ENCODE measurements around the gene BNIPL. TPM values are rescaled to one million over a fixed set of nuclear protein-coding genes. Genes with fewer than 3 reads are reported as not detected.

Gene BNIPL
- total RNA-seq, 2 experiments from 2014 or later = 0.30 to 0.42 TPM

DNA sequence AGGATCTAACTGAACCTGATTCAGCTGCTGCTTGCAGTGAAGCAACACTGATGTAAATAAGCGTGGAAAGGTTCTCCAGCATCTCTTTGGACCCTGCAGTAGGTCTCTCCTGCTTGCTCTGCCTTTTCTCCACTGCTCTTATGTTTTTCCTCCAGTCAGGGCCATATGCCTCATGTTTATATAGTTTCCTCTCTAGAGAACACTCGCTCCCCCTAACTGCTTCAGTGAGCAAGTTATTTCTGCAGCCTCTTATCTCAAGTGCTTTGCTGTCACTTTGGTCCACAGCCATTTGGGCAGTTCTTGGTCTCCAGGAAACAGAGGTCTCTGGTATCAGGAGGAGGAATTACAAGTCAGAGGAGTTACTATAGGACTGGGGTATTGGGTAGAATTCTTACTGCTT lies 22.9 kb upstream of the BNIPL start:
- Mint-ChIP-seq H3K9me3 (no peaks in the 10 kb centered on the region), H3K27me3 (no peaks in the 10 kb centered on the region), H3K4me3 (peak overlapping the region; percentile 1), H3K27ac (no peak overlapping the region), H3K4me1 (ENCODE audit: low read depth) (peaks cover 51% of the 10 kb centered on the region), H3K36me3 (ENCODE audit: low read depth) (peaks cover 44% of the 10 kb centered on the region)
- no peaks in the 10 kb centered on the region for H3K27me3 ChIP-seq (ENCODE audit: control insufficient read depth in 1 of 2, insufficient read depth in 2 of 2, low read length in 2 of 2)
- TF ChIP-seq, protein P1, sequence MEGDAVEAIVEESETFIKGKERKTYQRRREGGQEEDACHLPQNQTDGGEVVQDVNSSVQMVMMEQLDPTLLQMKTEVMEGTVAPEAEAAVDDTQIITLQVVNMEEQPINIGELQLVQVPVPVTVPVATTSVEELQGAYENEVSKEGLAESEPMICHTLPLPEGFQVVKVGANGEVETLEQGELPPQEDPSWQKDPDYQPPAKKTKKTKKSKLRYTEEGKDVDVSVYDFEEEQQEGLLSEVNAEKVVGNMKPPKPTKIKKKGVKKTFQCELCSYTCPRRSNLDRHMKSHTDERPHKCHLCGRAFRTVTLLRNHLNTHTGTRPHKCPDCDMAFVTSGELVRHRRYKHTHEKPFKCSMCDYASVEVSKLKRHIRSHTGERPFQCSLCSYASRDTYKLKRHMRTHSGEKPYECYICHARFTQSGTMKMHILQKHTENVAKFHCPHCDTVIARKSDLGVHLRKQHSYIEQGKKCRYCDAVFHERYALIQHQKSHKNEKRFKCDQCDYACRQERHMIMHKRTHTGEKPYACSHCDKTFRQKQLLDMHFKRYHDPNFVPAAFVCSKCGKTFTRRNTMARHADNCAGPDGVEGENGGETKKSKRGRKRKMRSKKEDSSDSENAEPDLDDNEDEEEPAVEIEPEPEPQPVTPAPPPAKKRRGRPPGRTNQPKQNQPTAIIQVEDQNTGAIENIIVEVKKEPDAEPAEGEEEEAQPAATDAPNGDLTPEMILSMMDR (IDR thresholded peaks at IDR 0.05) = no peak
- intact Hi-C loops (cut with DNase I, micrococcal nuclease) = loop anchor here in 1 of 2 experiments (10.0 kb wide), 1 partner anchor 241 kb away; the partner anchor contains the start of gene PSMD4
- no peak overlapping the region for H3K4me3 ChIP-seq (ENCODE audit: low read length)
- no peak for ATAC-seq (ENCODE audit: poor library complexity)
- peaks cover 41% of the 10 kb centered on the region for H3K4me1 ChIP-seq (ENCODE audit: insufficient read depth, low read length)
- no peaks in the 10 kb centered on the region for H3K9me3 ChIP-seq (ENCODE audit: control insufficient read depth in 1 of 2, insufficient read depth in 1 of 2, low read length in 2 of 2)
- CTCF ChIA-PET = interaction anchor here (1.2 kb wide), 1 partner anchor 11 kb away, joined by 3 read pairs; no protein-coding TSS in a partner anchor
- POLR2A ChIA-PET = no interaction called here
- DNase-seq = no peak
- no peak overlapping the region for H3K27ac ChIP-seq (ENCODE audit: low read depth in 1 of 2, low read length in 2 of 2)
- H3K36me3 ChIP-seq (ENCODE audit: insufficient read depth, low read length) = peaks cover 36% of the 10 kb centered on the region

DNA sequence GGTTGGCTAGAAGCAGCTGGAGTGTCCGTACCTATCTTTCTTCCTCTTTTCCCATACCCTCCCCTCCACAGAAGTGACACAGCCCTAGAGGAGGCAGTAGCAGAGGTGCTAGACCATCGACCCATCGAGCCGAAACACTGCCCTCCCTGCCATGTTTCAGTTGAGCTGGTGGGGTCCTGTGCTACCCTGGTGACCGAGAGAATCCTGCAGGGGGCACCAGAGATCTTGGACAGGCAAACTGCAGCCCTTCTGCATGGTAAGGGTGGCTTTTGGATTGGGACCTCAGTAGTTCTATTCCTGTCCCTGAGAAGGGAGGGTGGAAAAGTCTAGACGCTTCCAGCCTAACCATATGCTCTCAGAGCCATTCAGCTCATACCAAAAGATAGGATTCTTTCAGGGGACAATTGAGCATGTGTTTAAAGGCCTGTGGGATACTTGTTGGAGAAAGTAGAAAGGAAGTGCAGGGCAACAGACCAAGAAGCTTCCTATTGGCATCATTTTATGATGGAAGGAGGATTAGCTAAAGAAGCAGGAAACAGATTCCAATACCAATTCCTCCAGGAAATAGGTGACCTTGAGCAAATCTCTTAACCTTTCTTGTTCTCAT lies 11.7 kb upstream of the BNIPL start:
- peaks cover 49% of the 10 kb centered on the region for H3K36me3 Mint-ChIP-seq (ENCODE audit: low read depth)
- POLR2A ChIA-PET = interaction anchor here (0.6 to 2.3 kb wide), 14 partner anchors 13 to 484 kb away, joined by 3 to 31 read pairs (median 6); partner anchors contain the start of genes C1orf56, CDC42SE1, MINDY1 and MLLT11

DNA sequence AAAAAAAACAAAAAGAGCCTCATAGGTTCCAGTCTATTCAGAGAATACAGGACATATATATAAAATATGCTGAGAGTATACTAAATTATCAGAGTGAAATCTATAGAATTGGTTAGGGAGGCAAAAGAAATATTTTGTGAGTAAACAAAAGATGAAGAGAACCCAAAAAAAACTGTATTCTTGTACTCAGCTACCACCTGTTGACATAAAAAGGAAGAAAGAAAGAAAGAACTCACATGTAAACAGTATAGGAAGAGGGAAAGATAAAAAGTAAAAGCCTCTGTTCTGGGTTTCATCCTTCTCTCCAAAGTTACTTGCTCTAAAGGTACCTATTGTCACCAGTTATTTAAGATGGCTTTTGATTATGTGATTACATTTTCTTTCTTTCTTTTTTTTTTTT lies 9.9 kb upstream of the BNIPL start:
- intact Hi-C loops (cut with DNase I, micrococcal nuclease) = no loop called here

More for the DNA sequence above, 11.7 kb upstream of the BNIPL start:
- Histone ChIP-seq H3K9me3 (ENCODE audit: control insufficient read depth in 1 of 2, insufficient read depth in 1 of 2, low read length in 2 of 2) (no peaks in the 10 kb centered on the region), H3K36me3 (ENCODE audit: insufficient read depth, low read length) (peaks cover 47% of the 10 kb centered on the region), H3K4me3 (ENCODE audit: low read length) (no peak overlapping the region), H3K4me1 (ENCODE audit: insufficient read depth, low read length) (peaks cover 7% of the 10 kb centered on the region), H3K27me3 (ENCODE audit: control insufficient read depth in 1 of 2, insufficient read depth in 2 of 2, low read length in 2 of 2) (no peaks in the 10 kb centered on the region), H3K27ac (ENCODE audit: low read depth in 1 of 2, low read length in 2 of 2) (no peak overlapping the region)
- intact Hi-C loops (cut with DNase I, micrococcal nuclease) = loop anchor here (1.0 to 5.0 kb wide), 7 partner anchors 34 to 213 kb away; partner anchors contain the start of genes CDC42SE1 (in 2 of the 2), TNFAIP8L2 (in 2 of the 2) and GABPB2 (in 1 of the 2)
- CTCF ChIA-PET = interaction anchor here (0.6 to 2.4 kb wide), 38 partner anchors 10 to 226 kb away, joined by 3 to 69 read pairs (median 6); partner anchors contain the start of genes BNIPL, C1orf56, CDC42SE1 and GABPB2
- H3K27me3 Mint-ChIP-seq = no peaks in the 10 kb centered on the region
- H3K4me3 Mint-ChIP-seq = no peak overlapping the region
- DNase-seq (peak; percentile 81 to 95 (median 88)), ATAC-seq (ENCODE audit: poor library complexity) (peak; percentile 100)
- peaks cover 6% of the 10 kb centered on the region for H3K4me1 Mint-ChIP-seq (ENCODE audit: low read depth)
- TF ChIP-seq, protein P1 (IDR thresholded peaks at IDR 0.05) = peak; percentile 83
- H3K27ac Mint-ChIP-seq = peak overlapping the region; percentile 52
- no peaks in the 10 kb centered on the region for H3K9me3 Mint-ChIP-seq

More for the DNA sequence above, 9.9 kb upstream of the BNIPL start:
- Mint-ChIP-seq H3K4me3 (no peak overlapping the region), H3K36me3 (ENCODE audit: low read depth) (peaks cover 67% of the 10 kb centered on the region), H3K27ac (no peak overlapping the region), H3K9me3 (no peaks in the 10 kb centered on the region), H3K27me3 (no peaks in the 10 kb centered on the region), H3K4me1 (ENCODE audit: low read depth) (peaks cover 6% of the 10 kb centered on the region)
- H3K36me3 ChIP-seq (ENCODE audit: insufficient read depth, low read length) = peaks cover 57% of the 10 kb centered on the region
- CTCF ChIA-PET = interaction anchor here (0.7 kb wide), 2 partner anchors 29 to 37 kb away, joined by 3 to 4 read pairs; no protein-coding TSS in a partner anchor
- H3K4me3 ChIP-seq (ENCODE audit: low read length) = no peak overlapping the region
- no peaks in the 10 kb centered on the region for H3K27me3 ChIP-seq (ENCODE audit: control insufficient read depth in 1 of 2, insufficient read depth in 2 of 2, low read length in 2 of 2)
- no peaks in the 10 kb centered on the region for H3K9me3 ChIP-seq (ENCODE audit: control insufficient read depth in 1 of 2, insufficient read depth in 1 of 2, low read length in 2 of 2)
- POLR2A ChIA-PET = interaction anchor here (0.7 to 2.3 kb wide), 2 partner anchors 21 to 30 kb away, joined by 4 to 12 read pairs; partner anchors contain the start of gene C1orf56
- H3K4me1 ChIP-seq (ENCODE audit: insufficient read depth, low read length) = peaks cover 7% of the 10 kb centered on the region
- DNase-seq (no peak), ATAC-seq (ENCODE audit: poor library complexity) (no peak)
- TF ChIP-seq, protein P1 (IDR thresholded peaks at IDR 0.05) = no peak
- H3K27ac ChIP-seq (ENCODE audit: low read depth in 1 of 2, low read length in 2 of 2) = no peak overlapping the region

Measured in CD4-positive, alpha-beta T cell (primary cell).